Measurements from ENCODE around the gene UPF3A. TPM values are rescaled to one million over a fixed set of nuclear protein-coding genes. Genes with fewer than 3 reads are reported as not detected.

The UPF3A gene
- total and polyA plus RNA-seq, 9 of the 15 experiments (the other 6 are each of a cell fraction or from before 2014, with no cell fraction given), result 15.6 to 76.5 (median 40.9) TPM

DNA sequence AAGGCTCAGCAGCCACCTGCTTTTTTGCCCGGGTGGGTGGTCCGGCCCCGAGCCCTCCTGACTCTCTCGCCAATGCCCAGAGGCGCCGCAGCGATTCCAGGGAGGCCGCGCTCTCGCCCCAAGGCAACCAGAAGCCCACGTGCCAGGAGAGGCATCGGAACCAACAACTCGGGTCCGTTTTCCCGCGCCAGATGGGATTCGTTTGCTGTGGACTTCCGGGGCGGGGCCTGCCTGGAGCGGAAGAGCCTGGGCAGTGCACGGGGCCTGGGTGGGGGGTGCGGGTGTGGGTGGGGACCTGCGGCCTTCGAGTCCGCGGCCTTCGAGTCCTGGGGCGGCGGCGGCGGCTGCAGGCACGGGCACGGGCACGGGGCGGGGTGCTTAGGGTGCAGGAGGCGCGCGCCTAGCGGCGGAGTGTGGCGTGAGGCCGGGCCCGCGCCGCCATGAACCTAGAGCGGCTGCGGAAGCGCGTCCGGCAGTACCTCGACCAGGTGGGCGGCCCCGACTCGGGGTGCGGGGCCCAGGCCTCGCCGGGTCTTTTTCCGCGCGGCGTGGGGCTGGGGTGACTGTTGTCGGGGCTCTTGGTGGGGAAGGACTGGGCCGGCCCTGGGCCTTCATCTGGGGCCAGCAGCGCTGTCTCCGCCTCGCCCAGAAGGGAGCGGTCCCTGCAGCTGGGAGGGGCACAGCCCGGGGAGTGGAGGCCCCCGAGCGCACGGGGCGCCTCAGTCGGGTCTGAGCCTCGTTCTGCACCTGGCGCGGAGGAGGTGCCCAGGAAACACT lies 46.6 kb upstream of the UPF3A start, which contains the start of gene CDC16 (continued):
- TF ChIP-seq YY1 (IDR thresholded peaks at IDR 0.05; ENCODE audit: borderline replicate concordance in 1 of 3, control insufficient read depth in 1 of 3, extremely low read depth in 1 of 3, insufficient read depth in 3 of 3, insufficient read length in 1 of 3, insufficient replicate concordance in 2 of 3, low read depth in 1 of 3, low read length in 2 of 3), result peak; percentile 35 to 58 (median 53)
- TF ChIP-seq, protein P1, sequence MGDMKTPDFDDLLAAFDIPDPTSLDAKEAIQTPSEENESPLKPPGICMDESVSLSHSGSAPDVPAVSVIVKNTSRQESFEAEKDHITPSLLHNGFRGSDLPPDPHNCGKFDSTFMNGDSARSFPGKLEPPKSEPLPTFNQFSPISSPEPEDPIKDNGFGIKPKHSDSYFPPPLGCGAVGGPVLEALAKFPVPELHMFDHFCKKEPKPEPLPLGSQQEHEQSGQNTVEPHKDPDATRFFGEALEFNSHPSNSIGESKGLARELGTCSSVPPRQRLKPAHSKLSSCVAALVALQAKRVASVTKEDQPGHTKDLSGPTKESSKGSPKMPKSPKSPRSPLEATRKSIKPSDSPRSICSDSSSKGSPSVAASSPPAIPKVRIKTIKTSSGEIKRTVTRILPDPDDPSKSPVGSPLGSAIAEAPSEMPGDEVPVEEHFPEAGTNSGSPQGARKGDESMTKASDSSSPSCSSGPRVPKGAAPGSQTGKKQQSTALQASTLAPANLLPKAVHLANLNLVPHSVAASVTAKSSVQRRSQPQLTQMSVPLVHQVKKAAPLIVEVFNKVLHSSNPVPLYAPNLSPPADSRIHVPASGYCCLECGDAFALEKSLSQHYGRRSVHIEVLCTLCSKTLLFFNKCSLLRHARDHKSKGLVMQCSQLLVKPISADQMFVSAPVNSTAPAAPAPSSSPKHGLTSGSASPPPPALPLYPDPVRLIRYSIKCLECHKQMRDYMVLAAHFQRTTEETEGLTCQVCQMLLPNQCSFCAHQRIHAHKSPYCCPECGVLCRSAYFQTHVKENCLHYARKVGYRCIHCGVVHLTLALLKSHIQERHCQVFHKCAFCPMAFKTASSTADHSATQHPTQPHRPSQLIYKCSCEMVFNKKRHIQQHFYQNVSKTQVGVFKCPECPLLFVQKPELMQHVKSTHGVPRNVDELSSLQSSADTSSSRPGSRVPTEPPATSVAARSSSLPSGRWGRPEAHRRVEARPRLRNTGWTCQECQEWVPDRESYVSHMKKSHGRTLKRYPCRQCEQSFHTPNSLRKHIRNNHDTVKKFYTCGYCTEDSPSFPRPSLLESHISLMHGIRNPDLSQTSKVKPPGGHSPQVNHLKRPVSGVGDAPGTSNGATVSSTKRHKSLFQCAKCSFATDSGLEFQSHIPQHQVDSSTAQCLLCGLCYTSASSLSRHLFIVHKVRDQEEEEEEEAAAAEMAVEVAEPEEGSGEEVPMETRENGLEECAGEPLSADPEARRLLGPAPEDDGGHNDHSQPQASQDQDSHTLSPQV (IDR thresholded peaks at IDR 0.05), result peak; percentile 95
- TF ChIP-seq PHF20 (IDR thresholded peaks at IDR 0.05; ENCODE audit: partially characterized antibody), result peak; percentile 50
- no peak for TF ChIP-seq CBFA2T3 (IDR thresholded peaks at IDR 0.05)
- no peak for TF ChIP-seq RBM14 (IDR thresholded peaks at IDR 0.05; ENCODE audit: borderline replicate concordance, insufficient read depth, low read depth, low read length)
- TF ChIP-seq, protein P2, sequence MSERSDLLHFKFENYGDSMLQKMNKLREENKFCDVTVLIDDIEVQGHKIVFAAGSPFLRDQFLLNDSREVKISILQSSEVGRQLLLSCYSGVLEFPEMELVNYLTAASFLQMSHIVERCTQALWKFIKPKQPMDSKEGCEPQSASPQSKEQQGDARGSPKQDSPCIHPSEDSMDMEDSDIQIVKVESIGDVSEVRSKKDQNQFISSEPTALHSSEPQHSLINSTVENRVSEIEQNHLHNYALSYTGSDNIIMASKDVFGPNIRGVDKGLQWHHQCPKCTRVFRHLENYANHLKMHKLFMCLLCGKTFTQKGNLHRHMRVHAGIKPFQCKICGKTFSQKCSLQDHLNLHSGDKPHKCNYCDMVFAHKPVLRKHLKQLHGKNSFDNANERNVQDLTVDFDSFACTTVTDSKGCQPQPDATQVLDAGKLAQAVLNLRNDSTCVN (CRISPR knock-in tag; IDR thresholded peaks at IDR 0.05), result no peak
- TF ChIP-seq SUPT5H (IDR thresholded peaks at IDR 0.05), result peak; percentile 46; the same call in 1 of the 2 replicates
- TF ChIP-seq CAMTA2 (CRISPR knock-in tag; conservative IDR thresholded peaks at IDR 0.05), result 0 out of 2 replicates have a peak, but pooled peaks have one; percentile 46
- peak; percentile 84; the same call in 1 of the 2 replicates for TF ChIP-seq PHF8 (IDR thresholded peaks at IDR 0.05; ENCODE audit: borderline replicate concordance, low read length)
- TF ChIP-seq KAT8 (IDR thresholded peaks at IDR 0.05; ENCODE audit: low read depth), result no peak
- TF ChIP-seq, protein P3, sequence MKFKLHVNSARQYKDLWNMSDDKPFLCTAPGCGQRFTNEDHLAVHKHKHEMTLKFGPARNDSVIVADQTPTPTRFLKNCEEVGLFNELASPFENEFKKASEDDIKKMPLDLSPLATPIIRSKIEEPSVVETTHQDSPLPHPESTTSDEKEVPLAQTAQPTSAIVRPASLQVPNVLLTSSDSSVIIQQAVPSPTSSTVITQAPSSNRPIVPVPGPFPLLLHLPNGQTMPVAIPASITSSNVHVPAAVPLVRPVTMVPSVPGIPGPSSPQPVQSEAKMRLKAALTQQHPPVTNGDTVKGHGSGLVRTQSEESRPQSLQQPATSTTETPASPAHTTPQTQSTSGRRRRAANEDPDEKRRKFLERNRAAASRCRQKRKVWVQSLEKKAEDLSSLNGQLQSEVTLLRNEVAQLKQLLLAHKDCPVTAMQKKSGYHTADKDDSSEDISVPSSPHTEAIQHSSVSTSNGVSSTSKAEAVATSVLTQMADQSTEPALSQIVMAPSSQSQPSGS (CRISPR knock-in tag; IDR thresholded peaks at IDR 0.05), result peak; percentile 46; the same call in 1 of the 2 replicates
- TF ChIP-seq, protein P4, sequence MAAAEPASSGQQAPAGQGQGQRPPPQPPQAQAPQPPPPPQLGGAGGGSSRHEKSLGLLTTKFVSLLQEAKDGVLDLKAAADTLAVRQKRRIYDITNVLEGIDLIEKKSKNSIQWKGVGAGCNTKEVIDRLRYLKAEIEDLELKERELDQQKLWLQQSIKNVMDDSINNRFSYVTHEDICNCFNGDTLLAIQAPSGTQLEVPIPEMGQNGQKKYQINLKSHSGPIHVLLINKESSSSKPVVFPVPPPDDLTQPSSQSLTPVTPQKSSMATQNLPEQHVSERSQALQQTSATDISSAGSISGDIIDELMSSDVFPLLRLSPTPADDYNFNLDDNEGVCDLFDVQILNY (CRISPR knock-in tag; IDR thresholded peaks at IDR 0.05), result peak; percentile 84; the same call in 1 of the 2 replicates
- peak; percentile 95 for TF ChIP-seq ZFX (CRISPR knock-in tag; IDR thresholded peaks at IDR 0.05)
- TF ChIP-seq EHMT2 (IDR thresholded peaks at IDR 0.05), result peak; percentile 85
- TF ChIP-seq CTBP1 (IDR thresholded peaks at IDR 0.05; ENCODE audit: borderline replicate concordance), result peak; percentile 36; the same call in 1 of the 2 replicates

Measured in K562 (cell line).